B cell (primary cell): ENCODE results near the gene PMVK.

ENCODE experiments used
- CTCF ChIP-seq: fragments of 200-600 bp; IDR thresholded peaks from one replicate; pipeline ENCODE4 v1.8.0; 2022; ENCODE audit warnings: antibody characterized with exemption, mild to moderate bottlenecking
- EZH2 ChIP-seq: IDR thresholded peaks from 2 replicates; pipeline ENCODE4 v1.6.1; 2012; ENCODE audit warnings: borderline replicate concordance, low read depth, mild to moderate bottlenecking, moderate library complexity, low read length; ENCODE audit not compliant: insufficient read depth, poor library complexity, severe bottlenecking

- TF ChIP-seq CTCF (no peak), EZH2 (no peak)
These were observed 817 bp upstream of the PMVK start for GRCh38 chr1:154937085-154937987.
